ENCODE measurements around the gene RASA3. TPM values are rescaled to one million over a fixed set of nuclear protein-coding genes. Genes with fewer than 3 reads are reported as not detected.
A peak's percentile ranks its signal among the peaks of the same experiment; 100 is the strongest.

RASA3 gene
- total RNA-seq, 1 experiment from 2014 or later = 18.6 TPM

DNA sequence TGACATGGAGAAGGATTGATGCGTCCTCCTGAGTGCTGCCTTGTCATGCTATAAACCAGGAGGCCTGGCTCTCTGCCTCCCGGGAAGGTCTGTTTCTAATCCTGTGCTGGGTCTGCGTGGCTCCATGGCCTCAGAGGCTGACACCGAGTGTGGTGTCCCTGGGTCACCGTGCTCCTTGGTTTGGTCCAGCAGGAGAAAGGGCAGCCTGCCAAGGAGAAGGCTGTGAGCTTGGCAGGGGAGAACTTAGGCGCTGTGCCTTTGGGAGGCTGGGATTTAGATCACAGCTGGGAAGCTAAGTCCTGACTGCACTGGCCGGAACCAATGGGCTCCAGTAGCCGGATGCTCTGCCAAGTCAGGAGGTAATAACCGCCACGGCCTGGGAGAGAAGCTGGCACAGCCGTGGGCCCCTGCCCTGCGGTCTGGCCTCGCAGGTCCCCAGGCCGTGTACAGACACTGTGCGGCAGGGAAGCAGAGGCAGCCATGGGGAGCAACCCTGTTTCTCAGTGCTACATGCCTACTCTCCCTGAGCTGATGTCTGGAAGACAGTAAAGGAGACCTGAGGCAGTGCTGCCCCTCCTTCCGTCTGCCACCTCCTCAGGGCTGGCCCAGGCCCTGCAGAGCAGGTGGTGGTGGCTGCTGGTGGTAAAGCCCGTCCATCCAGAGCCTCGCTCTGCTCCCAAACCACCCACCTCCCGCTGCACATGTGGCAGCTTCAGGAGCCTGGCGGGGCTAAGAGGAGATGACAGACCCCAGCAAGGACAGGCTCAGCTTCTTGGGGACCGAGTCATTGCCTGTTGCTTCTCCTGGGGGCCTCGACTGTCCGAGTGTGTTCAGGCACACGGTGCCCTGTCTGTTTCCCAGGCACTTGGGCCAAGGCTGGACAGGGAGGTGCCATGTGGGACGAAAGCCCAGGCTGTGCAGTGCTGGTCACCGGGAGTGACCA, 203.5 kb downstream of the RASA3 start:
- no TSS peak for BruUV-seq (replicated peaks)
- TF ChIP-seq CEBPB (IDR thresholded peaks at IDR 0.05; ENCODE audit: low read depth) = no peak
- no peaks in the 10 kb centered on the region for H3K36me3 ChIP-seq (ENCODE audit: control insufficient read depth in 1 of 2, insufficient read depth in 2 of 2, low read length in 2 of 2)
- ChIA-PET CTCF (no interaction called here), RAD21 (ENCODE audit: low non-redundant PET in 1 of 2, low total read pairs in 2 of 2, uncharacterized antibody in 2 of 2, unreplicated experiment in 2 of 2) (no interaction called here), POLR2A (no interaction called here)
- no peaks in the 10 kb centered on the region for H3K9me2 ChIP-seq (ENCODE audit: insufficient read depth)
- DNase-seq (ENCODE audit: low read depth, low spot score) (no peak), ATAC-seq (0 out of 2 replicates have a peak, but pooled peaks have one; percentile 30)
- H3K4me1 ChIP-seq (ENCODE audit: control insufficient read depth in 1 of 2, insufficient read depth in 2 of 2, low read length in 2 of 2) = no peaks in the 10 kb centered on the region
- H3K9me3 ChIP-seq (ENCODE audit: control insufficient read depth in 1 of 2, insufficient read depth in 1 of 2, low read depth in 1 of 2, low read length in 2 of 2) = no peaks in the 10 kb centered on the region
- intact Hi-C loops (cut with micrococcal nuclease) = no loop called here
- H3K79me2 ChIP-seq (ENCODE audit: insufficient read depth, low read length) = no peaks in the 10 kb centered on the region
- H2AFZ ChIP-seq (ENCODE audit: low read depth, low read length, poor library complexity, severe bottlenecking) = no peak overlapping the region
- H3K9ac ChIP-seq (ENCODE audit: low read length) = no peak overlapping the region
- H4K20me1 ChIP-seq (ENCODE audit: insufficient read depth) = no peaks in the 10 kb centered on the region
- no peak overlapping the region for H3K4me3 ChIP-seq (replicated peaks in 1 of 2; ENCODE audit: low read depth in 1 of 2, low read length in 2 of 2)
- H3K27me3 ChIP-seq (ENCODE audit: insufficient read depth, low read length) = no peaks in the 10 kb centered on the region
- H3K4me2 ChIP-seq (ENCODE audit: low read length) = no peak overlapping the region
- H3K27ac ChIP-seq (ENCODE audit: low read depth, low read length) = no peak overlapping the region

Other genes starting within 250 kb of the RASA3 start
- gene C13orf46, start 158.5 kb downstream of the RASA3 start, total RNA-seq (2021; ENCODE audit: unreplicated experiment) = 0.93 TPM
- not detected for gene CFAP97D2, start 46.6 kb upstream of the RASA3 start, total RNA-seq (2021; ENCODE audit: unreplicated experiment)
- 61.0 TPM for gene CDC16, start 102.3 kb upstream of the RASA3 start, total RNA-seq (2021; ENCODE audit: unreplicated experiment)
- gene UPF3A, start 149.0 kb upstream of the RASA3 start, total RNA-seq (2021; ENCODE audit: unreplicated experiment) = 31.8 TPM
- gene CHAMP1, start 181.9 kb upstream of the RASA3 start, total RNA-seq (2021; ENCODE audit: unreplicated experiment) = 31.5 TPM

Measured in HCT116 (cell line).